HL-60 (cell line): ENCODE results near the gene SELENOI.

Experiments
- DNase-seq, 2 experiments: peaks; one replicate each; pipeline ENCODE4 v3.0.0-alpha.2; 2010 to 2020; ENCODE audit warnings: low read depth in 1 of 2, low spot score in 1 of 2
- H3K27ac ChIP-seq: fragments of 250-450 bp; sonication (Bioruptor Pico); replicated peaks from 2 replicates; pipeline ENCODE4 v1.5.1; 2020; ENCODE audit warnings: mild to moderate bottlenecking, moderate library complexity
- H3K27me3 ChIP-seq: fragments of 250-450 bp; sonication (Bioruptor Pico); 2 replicates; pipeline ENCODE4 v1.5.1; 2021; ENCODE audit warnings: mild to moderate bottlenecking, moderate library complexity; ENCODE audit not compliant: insufficient read depth, poor library complexity, severe bottlenecking
- H3K4me3 ChIP-seq: replicated peaks from 2 replicates; pipeline ENCODE4 v1.5.1; 2011; ENCODE audit warnings: mild to moderate bottlenecking, control low read depth, low read length; ENCODE audit not compliant: insufficient read depth
- CTCF ChIP-seq: IDR thresholded peaks from one replicate; pipeline ENCODE4 v1.5.1; 2011; ENCODE audit warnings: low read length, control low read depth, inconsistent platforms; ENCODE audit not compliant: insufficient read depth
- GABPA ChIP-seq: IDR thresholded peaks from 2 replicates; pipeline ENCODE4 v1.6.1; 2012; ENCODE audit warnings: low read depth
- POLR2AphosphoS5 ChIP-seq: IDR thresholded peaks from 2 replicates; pipeline ENCODE4 v1.6.1; 2012; ENCODE audit warnings: low read depth
- SPI1 ChIP-seq: IDR thresholded peaks from 2 replicates; pipeline ENCODE4 v1.6.1; 2012; ENCODE audit warnings: low read depth, mild to moderate bottlenecking, borderline replicate concordance
- TF ChIP-seq, protein P1 (sequence below): IDR thresholded peaks from 2 replicates; pipeline ENCODE4 v1.6.1; 2012; ENCODE audit warnings: low read depth; ENCODE audit not compliant: insufficient replicate concordance

The SELENOI gene

DNA sequence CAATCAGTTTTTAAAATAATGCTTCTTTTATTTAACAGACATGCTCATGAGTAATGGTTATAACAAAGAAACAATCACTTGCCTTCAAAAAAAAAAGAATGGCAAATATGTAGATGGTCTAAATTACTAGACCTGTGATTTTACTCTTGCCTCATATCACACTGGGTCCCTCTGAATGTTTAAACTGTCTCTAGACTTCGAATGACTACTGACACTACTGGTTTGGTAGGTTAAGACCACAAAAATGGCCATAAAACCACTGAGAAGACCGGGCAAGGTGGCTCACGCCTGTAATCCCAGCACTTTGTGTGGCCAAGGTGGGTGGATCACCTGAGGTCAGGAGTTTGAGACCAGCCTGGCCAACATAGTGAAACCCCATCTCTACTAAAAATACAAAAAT, 5.1 kb upstream of the SELENOI start:
- Histone ChIP-seq H3K4me3 (no peak overlapping the region), H3K27me3 (no peaks in the 10 kb centered on the region), H3K27ac (no peak overlapping the region)
- TF ChIP-seq, protein P1, sequence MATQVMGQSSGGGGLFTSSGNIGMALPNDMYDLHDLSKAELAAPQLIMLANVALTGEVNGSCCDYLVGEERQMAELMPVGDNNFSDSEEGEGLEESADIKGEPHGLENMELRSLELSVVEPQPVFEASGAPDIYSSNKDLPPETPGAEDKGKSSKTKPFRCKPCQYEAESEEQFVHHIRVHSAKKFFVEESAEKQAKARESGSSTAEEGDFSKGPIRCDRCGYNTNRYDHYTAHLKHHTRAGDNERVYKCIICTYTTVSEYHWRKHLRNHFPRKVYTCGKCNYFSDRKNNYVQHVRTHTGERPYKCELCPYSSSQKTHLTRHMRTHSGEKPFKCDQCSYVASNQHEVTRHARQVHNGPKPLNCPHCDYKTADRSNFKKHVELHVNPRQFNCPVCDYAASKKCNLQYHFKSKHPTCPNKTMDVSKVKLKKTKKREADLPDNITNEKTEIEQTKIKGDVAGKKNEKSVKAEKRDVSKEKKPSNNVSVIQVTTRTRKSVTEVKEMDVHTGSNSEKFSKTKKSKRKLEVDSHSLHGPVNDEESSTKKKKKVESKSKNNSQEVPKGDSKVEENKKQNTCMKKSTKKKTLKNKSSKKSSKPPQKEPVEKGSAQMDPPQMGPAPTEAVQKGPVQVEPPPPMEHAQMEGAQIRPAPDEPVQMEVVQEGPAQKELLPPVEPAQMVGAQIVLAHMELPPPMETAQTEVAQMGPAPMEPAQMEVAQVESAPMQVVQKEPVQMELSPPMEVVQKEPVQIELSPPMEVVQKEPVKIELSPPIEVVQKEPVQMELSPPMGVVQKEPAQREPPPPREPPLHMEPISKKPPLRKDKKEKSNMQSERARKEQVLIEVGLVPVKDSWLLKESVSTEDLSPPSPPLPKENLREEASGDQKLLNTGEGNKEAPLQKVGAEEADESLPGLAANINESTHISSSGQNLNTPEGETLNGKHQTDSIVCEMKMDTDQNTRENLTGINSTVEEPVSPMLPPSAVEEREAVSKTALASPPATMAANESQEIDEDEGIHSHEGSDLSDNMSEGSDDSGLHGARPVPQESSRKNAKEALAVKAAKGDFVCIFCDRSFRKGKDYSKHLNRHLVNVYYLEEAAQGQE, result no peak
- no peak for TF ChIP-seq POLR2AphosphoS5
- no peak for DNase-seq

DNA sequence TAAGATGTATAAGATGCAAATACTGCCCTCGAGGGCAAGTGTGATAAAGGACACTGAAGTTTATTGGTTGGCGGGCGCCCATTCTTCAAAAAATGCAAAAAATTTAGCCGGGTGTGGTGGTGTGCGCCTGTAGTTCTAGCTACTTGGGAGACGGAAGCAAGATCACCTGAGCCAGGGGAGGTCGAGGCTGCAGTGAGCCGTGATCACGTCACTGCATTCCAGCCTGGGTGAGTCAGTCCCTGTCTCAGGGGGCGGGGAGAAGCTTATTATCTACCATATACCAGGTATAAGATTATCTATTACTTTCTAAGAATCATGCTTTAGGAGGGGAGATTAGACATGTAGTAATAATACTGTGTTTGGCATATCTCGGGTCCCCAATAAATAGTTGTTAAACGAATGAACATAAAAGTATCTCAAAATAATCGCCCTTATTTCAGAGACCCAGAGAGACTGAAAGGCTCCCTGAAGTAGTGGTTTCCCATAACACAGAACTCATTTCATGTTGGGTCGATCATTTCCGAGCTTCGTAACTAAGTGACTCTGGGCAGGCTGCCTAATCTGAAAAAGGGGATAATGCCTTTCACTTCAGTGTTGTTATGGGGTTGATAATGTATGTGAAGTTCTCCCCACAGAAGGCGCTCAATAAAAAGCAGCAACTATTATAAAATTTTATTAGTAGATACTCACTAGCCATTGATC, 1.2 kb upstream of the SELENOI start:
- Histone ChIP-seq H3K4me3 (peak overlapping the region; percentile 66), H3K27ac (peak overlapping the region; percentile 86), H3K27me3 (no peaks in the 10 kb centered on the region)
- TF ChIP-seq POLR2AphosphoS5, result no peak
- TF ChIP-seq SPI1, result no peak
- TF ChIP-seq, protein P1, result no peak
- TF ChIP-seq CTCF, result no peak
- TF ChIP-seq GABPA, result no peak
- DNase-seq, result no peak

- DNase-seq, result no peak
- H3K4me3 ChIP-seq, result peak overlapping the region; percentile 66
- peak overlapping the region; percentile 86 for H3K27ac ChIP-seq
- TF ChIP-seq POLR2AphosphoS5 (no peak), SPI1 (no peak), GABPA (no peak), CTCF (no peak)
- TF ChIP-seq, protein P1, result no peak
- no peaks in the 10 kb centered on the region for H3K27me3 ChIP-seq
These were observed 729 bp upstream of the SELENOI start for GRCh38 chr2:26345283-26345544.
